A549 (cell line): ENCODE measurements around the gene CADM2. TPM values are rescaled to one million over a fixed set of nuclear protein-coding genes. Genes with fewer than 3 reads are reported as not detected.

Experiments
- ATAC-seq, 2 experiments: fragments of 200-7000 bp in 1 of 2; fragments of >200 bp in 1 of 2; cut with Nextera tagmentation in 1 of 2; cut with Tn5 transposase in 1 of 2; 3 replicates each; pipeline versions ENCODE4 v1.8.0 to v1.9.1; 2018 to 2020; ENCODE audit warnings: mild to moderate bottlenecking in 1 of 2, moderate library complexity in 1 of 2
- CTCF ChIA-PET: fragments of 300-600 bp; sonication (Branson Sonifier 250); formaldehyde crosslinking; extraction: SDS; loops from one replicate; lab custom pipeline; 2021; ENCODE audit warnings: antibody characterized with exemption, inconsistent platforms; lab: Yijun Ruan, JAX
- POLR2A ChIA-PET: fragments of 350-600 bp; formaldehyde crosslinking; extraction: SDS; loops from one replicate; lab custom pipeline; 2021; ENCODE audit warnings: antibody characterized with exemption, inconsistent platforms; lab: Yijun Ruan, JAX
- DNase-seq, 2 experiments: peaks; one replicate each; pipeline versions ENCODE4 v3.0.0 to v3.0.0-alpha.2; 2011 to 2016; ENCODE audit warnings: low read depth in 1 of 2, low spot score in 1 of 2
- FAIRE-seq: peaks from 2 replicates; lab custom pipeline; 2011; peaks lifted over from hg19 to GRCh38; lab: Jason Lieb, UNC
- H3K27ac ChIP-seq, 2 experiments: fragments of >200 bp; sonication (Bioruptor Twin); formaldehyde crosslinking; 3 replicates each; pipeline ENCODE4 v1.5.1; 2016 to 2017
- H3K4me1 ChIP-seq: fragments of >200 bp; sonication (Bioruptor Twin); formaldehyde crosslinking; 3 replicates; pipeline ENCODE4 v1.6.1; 2016
- H3K4me2 ChIP-seq: fragments of >200 bp; sonication (Bioruptor Twin); formaldehyde crosslinking; 3 replicates; pipeline ENCODE4 v1.6.1; 2016
- H3K4me3 ChIP-seq: fragments of >200 bp; sonication (Bioruptor Twin); formaldehyde crosslinking; 3 replicates; pipeline ENCODE4 v1.5.1; 2016
- H3K9me3 ChIP-seq: fragments of >200 bp; sonication (Bioruptor Twin); formaldehyde crosslinking; 3 replicates; pipeline ENCODE4 v1.6.1; 2016
- BCL3 ChIP-seq: fragments of >200 bp; sonication (Bioruptor Twin); formaldehyde crosslinking; IDR thresholded peaks from 3 replicates; pipeline ENCODE4 v1.6.1; 2016
- BHLHE40 ChIP-seq: IDR thresholded peaks from 2 replicates; pipeline ENCODE4 v1.6.1; 2012; ENCODE audit warnings: low read depth, low read length, inconsistent platforms
- CEBPB ChIP-seq, 2 experiments: fragments of >200 bp in 1 of 2; sonication (Bioruptor Twin) in 1 of 2; formaldehyde crosslinking in 1 of 2; IDR thresholded peaks; 2 replicates each; pipeline ENCODE4 v1.6.1; 2012 to 2016
- CHD4 ChIP-seq: fragments of 200-600 bp; sonication (generic); IDR thresholded peaks from 2 replicates; pipeline ENCODE4 v1.6.1; 2016; ENCODE audit warnings: antibody characterized with exemption, mild to moderate bottlenecking, borderline replicate concordance
- EHF ChIP-seq: fragments of 250-450 bp; sonication (Bioruptor Pico); IDR thresholded peaks from 2 replicates; pipeline ENCODE4 v1.5.0; 2020; ENCODE audit warnings: mild to moderate bottlenecking
- EHMT2 ChIP-seq: fragments of 200-600 bp; sonication (generic); IDR thresholded peaks from 2 replicates; pipeline ENCODE4 v1.6.1; 2016; ENCODE audit warnings: antibody characterized with exemption, low read depth, mild to moderate bottlenecking, moderate library complexity
- EP300 ChIP-seq, 2 experiments: fragments of >200 bp; sonication (Bioruptor Twin); formaldehyde crosslinking; IDR thresholded peaks; 2 replicates in 1 of 2; 3 replicates in 1 of 2; pipeline ENCODE4 v1.6.1; 2016 to 2017
- FOSB ChIP-seq: fragments of 250-450 bp; sonication (Bioruptor Pico); IDR thresholded peaks from 2 replicates; pipeline ENCODE4 v1.5.0; 2020; ENCODE audit warnings: mild to moderate bottlenecking, moderate library complexity
- FOXS1 ChIP-seq: fragments of 250-450 bp; sonication (Bioruptor Pico); IDR thresholded peaks from 2 replicates; pipeline ENCODE4 v1.5.0; 2020; ENCODE audit warnings: mild to moderate bottlenecking, moderate library complexity
- HOXB5 ChIP-seq: fragments of 250-450 bp; sonication (Bioruptor Pico); IDR thresholded peaks from 2 replicates; pipeline ENCODE4 v1.5.0; 2020; ENCODE audit warnings: mild to moderate bottlenecking, moderate library complexity
- JUN ChIP-seq, 2 experiments: fragments of >200 bp; sonication (Bioruptor Twin); formaldehyde crosslinking; IDR thresholded peaks; 2 replicates in 1 of 2; 3 replicates in 1 of 2; pipeline ENCODE4 v1.6.1; 2016 to 2017
- JUNB ChIP-seq: fragments of >200 bp; sonication (Bioruptor Twin); formaldehyde crosslinking; IDR thresholded peaks from 2 replicates; pipeline ENCODE4 v1.6.1; 2016
- KDM5A ChIP-seq: fragments of 200-600 bp; sonication (generic); IDR thresholded peaks from 2 replicates; pipeline ENCODE4 v1.6.1; 2016; ENCODE audit warnings: antibody characterized with exemption, mild to moderate bottlenecking
- MAZ ChIP-seq: fragments of 150-350 bp; IDR thresholded peaks from 2 replicates; pipeline ENCODE4 v1.6.1; 2014; ENCODE audit warnings: antibody characterized with exemption, low read depth, low read length, borderline replicate concordance
- NPAS2 ChIP-seq: fragments of 250-450 bp; sonication (Bioruptor Pico); IDR thresholded peaks from 2 replicates; pipeline ENCODE4 v1.8.0; 2022; ENCODE audit warnings: mild to moderate bottlenecking, moderate library complexity, borderline replicate concordance
- POLR2AphosphoS2 ChIP-seq: conservative IDR thresholded peaks from 2 replicates; pipeline ENCODE4 v1.6.1; 2012; ENCODE audit warnings: low read length, improper control_type of control experiment, inconsistent platforms
- RARB ChIP-seq: fragments of 250-450 bp; sonication (Bioruptor Pico); IDR thresholded peaks from 2 replicates; pipeline ENCODE4 v1.8.0; 2021; ENCODE audit warnings: mild to moderate bottlenecking, moderate library complexity
- RCOR1 ChIP-seq: fragments of 150-350 bp; IDR thresholded peaks from 2 replicates; pipeline ENCODE4 v1.6.1; 2014; ENCODE audit warnings: antibody characterized with exemption, low read length, low read depth
- RFX5 ChIP-seq: fragments of 450-650 bp; IDR thresholded peaks from 2 replicates; pipeline ENCODE4 v1.7.1; 2014; ENCODE audit warnings: antibody characterized with exemption, mild to moderate bottlenecking, moderate library complexity
- RNF2 ChIP-seq: fragments of 200-600 bp; sonication (generic); IDR thresholded peaks from 2 replicates; pipeline ENCODE4 v1.6.1; 2016; ENCODE audit warnings: low read depth, mild to moderate bottlenecking, antibody characterized with exemption, moderate library complexity, borderline replicate concordance
- TFCP2L1 ChIP-seq: fragments of 250-450 bp; sonication (Bioruptor Pico); IDR thresholded peaks from 2 replicates; pipeline ENCODE4 v1.5.0; 2021; ENCODE audit warnings: mild to moderate bottlenecking
- ZC3H11A ChIP-seq: fragments of 450-650 bp; IDR thresholded peaks from 2 replicates; pipeline ENCODE4 v1.6.1; 2014; ENCODE audit warnings: antibody characterized with exemption, mild to moderate bottlenecking
- ZSCAN20 ChIP-seq: fragments of 250-450 bp; sonication (Bioruptor Pico); IDR thresholded peaks from 2 replicates; pipeline ENCODE4 v1.8.0; 2022; ENCODE audit warnings: mild to moderate bottlenecking, moderate library complexity
- WGBS: methylation state at CpG from one replicate; pipeline ENCODE4 v1.1.6; 2017; ENCODE audit errors: missing lambda C conversion rate; 5-methylcytosine and 5-hydroxymethylcytosine counted together
- polyA plus RNA-seq, 4 experiments: library from polyadenylated mRNA; depleted of rRNA in 3 of 4; stranded (reverse); fragments of >200 nt; fragmentation: RNase III in 1 of 4; extraction: RNeasy Plus Mini Kit Qiagen cat#74134 plus additional on column Dnase treatment in 1 of 4; gene quantifications; 2 replicates in 3 of 4; 3 replicates in 1 of 4; pipeline ENCODE4 v1.2.3, GENCODE V29; 2011 to 2017
- TF ChIP-seq, protein P1 (sequence below): IDR thresholded peaks from 2 replicates; pipeline ENCODE4 v1.6.1; 2012
- TF ChIP-seq, protein P2 (sequence below): fragments of 150-350 bp; IDR thresholded peaks from 2 replicates; pipeline ENCODE4 v1.6.1; 2014; ENCODE audit warnings: low read depth, mild to moderate bottlenecking, low read length

The CADM2 gene
- polyA plus RNA-seq, 2 of the 4 experiments (the other 2 are of a cell fraction) = 0.05 to 0.71 TPM

DNA sequence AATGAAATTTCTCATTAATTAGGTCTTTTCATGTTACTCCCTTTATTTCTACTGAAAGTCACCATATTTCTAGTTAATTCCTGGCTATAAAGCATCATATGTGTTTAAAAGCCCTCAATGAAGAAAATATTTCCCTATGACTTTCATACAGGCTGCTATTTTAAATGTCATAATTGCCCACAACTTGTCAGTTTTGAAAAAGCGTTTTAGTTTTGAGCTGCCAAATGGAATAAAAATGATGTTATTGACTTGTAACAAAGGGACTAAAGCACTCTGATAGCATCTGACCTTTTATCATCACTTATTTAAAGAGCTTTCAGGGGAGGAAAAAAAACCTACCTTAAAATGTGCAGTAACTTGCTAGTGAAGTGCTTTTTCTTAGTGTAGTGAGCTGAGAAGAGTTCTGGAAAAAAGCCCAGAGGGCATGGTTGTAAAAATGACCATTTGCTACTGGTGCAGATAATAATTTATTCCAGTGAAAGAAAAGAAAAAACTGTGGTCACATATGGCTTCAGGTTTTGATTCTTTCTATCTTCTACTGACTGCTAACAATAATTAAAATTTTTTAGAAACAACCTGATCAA is 877.2 kb downstream of the CADM2 start:
- H3K4me1 ChIP-seq = no peaks in the 10 kb centered on the region
- 32% methylated on average over 1 of the region's 1 CpG for WGBS

GRCh38 chr3:85837402-85837801 is 878.6 kb downstream of the CADM2 start:
- TF ChIP-seq ZC3H11A (no peak), RNF2 (no peak), BCL3 (no peak), RFX5 (no peak)
- TF ChIP-seq, protein P1, sequence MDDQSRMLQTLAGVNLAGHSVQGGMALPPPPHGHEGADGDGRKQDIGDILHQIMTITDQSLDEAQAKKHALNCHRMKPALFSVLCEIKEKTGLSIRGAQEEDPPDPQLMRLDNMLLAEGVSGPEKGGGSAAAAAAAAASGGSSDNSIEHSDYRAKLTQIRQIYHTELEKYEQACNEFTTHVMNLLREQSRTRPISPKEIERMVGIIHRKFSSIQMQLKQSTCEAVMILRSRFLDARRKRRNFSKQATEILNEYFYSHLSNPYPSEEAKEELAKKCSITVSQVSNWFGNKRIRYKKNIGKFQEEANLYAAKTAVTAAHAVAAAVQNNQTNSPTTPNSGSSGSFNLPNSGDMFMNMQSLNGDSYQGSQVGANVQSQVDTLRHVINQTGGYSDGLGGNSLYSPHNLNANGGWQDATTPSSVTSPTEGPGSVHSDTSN = no peak
- POLR2A ChIA-PET = no interaction called here

More for the DNA sequence above, 877.2 kb downstream of the CADM2 start:
- no peak overlapping the region for H3K27ac ChIP-seq
- H3K4me2 ChIP-seq = no peak overlapping the region
- no peak overlapping the region for H3K4me3 ChIP-seq
- CTCF ChIA-PET = interaction anchor here (0.6 to 1.3 kb wide), 2 partner anchors 9 to 1636 kb away, joined by 3 to 4 read pairs; no protein-coding TSS in a partner anchor
- TF ChIP-seq ZSCAN20 (CRISPR knock-in tag) (no peak), CHD4 (no peak), RNF2 (no peak), POLR2AphosphoS2 (no peak), RFX5 (no peak), EP300 (IDR thresholded peaks at IDR 0.05) (no peak), KDM5A (no peak), JUN (IDR thresholded peaks at IDR 0.05) (no peak)
- no peaks in the 10 kb centered on the region for H3K9me3 ChIP-seq
- DNase-seq (no peak), ATAC-seq (no peak), FAIRE-seq (no peak)
- POLR2A ChIA-PET = no interaction called here

GRCh38 chr3:85838921-85839320 is 880.1 kb downstream of the CADM2 start:
- Histone ChIP-seq H3K4me1 (no peaks in the 10 kb centered on the region), H3K27ac (no peak overlapping the region), H3K4me3 (no peak overlapping the region), H3K9me3 (no peaks in the 10 kb centered on the region), H3K4me2 (no peak overlapping the region)
- FAIRE-seq = no peak
- TF ChIP-seq ZC3H11A (no peak), JUN (IDR thresholded peaks at IDR 0.05) (no peak), MAZ (no peak), FOXS1 (CRISPR knock-in tag) (no peak), JUNB (no peak), NPAS2 (CRISPR knock-in tag) (no peak), RCOR1 (no peak)
- no peak for DNase-seq
- ChIA-PET POLR2A (no interaction called here), CTCF (no interaction called here)
- 12% methylated on average over 1 of the region's 1 CpG for WGBS
- ATAC-seq = no peak

More at GRCh38 chr3:85837402-85837801, 878.6 kb downstream of the CADM2 start:
- H3K4me1 ChIP-seq = no peaks in the 10 kb centered on the region
- ATAC-seq (no peak), DNase-seq (no peak), FAIRE-seq (no peak)
- whole genome bisulfite sequencing = 38% methylated on average over 3 of the region's 3 CpGs
- CTCF ChIA-PET = no interaction called here
- H3K9me3 ChIP-seq = no peaks in the 10 kb centered on the region
- H3K4me2 ChIP-seq = no peak overlapping the region
- no peak overlapping the region for H3K4me3 ChIP-seq
- H3K27ac ChIP-seq = no peak overlapping the region

DNA sequence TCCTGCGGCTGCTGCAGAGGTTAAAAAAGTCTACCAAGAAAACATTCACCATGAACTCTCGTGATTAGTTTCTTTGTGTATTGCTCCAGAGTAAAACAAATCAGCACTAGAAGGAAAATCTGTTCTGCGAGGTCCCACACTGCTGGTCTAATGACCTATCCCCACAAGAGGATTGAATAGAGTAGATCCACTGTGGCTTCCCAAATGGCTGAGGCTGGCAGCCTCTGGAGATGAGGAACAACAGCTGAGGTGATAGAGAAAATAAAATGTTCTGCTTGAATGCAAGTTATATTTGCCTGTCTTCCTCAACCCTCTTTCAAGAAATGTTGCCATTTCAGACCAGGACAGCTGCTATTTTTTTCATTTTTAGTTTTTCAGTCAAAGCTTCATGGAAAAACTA is 883.3 kb downstream of the CADM2 start:
- H3K27ac ChIP-seq = no peak overlapping the region
- DNase-seq (no peak), ATAC-seq (no peak), FAIRE-seq (no peak)
- H3K4me3 ChIP-seq = no peak overlapping the region
- 48% methylated on average over 3 of the region's 3 CpGs for WGBS
- ChIA-PET POLR2A (no interaction called here), CTCF (no interaction called here)
- H3K4me1 ChIP-seq = no peaks in the 10 kb centered on the region
- H3K9me3 ChIP-seq = no peaks in the 10 kb centered on the region
- H3K4me2 ChIP-seq = no peak overlapping the region
- TF ChIP-seq TFCP2L1 (no peak), MAZ (no peak), CEBPB (IDR thresholded peaks at IDR 0.05) (no peak), FOSB (CRISPR knock-in tag) (no peak), ZC3H11A (no peak), RFX5 (no peak), RCOR1 (no peak), FOXS1 (CRISPR knock-in tag) (no peak), BHLHE40 (no peak), EHMT2 (no peak), BCL3 (no peak), EHF (CRISPR knock-in tag) (no peak), RARB (CRISPR knock-in tag) (no peak), HOXB5 (CRISPR knock-in tag) (no peak), POLR2AphosphoS2 (no peak)
- TF ChIP-seq, protein P2, sequence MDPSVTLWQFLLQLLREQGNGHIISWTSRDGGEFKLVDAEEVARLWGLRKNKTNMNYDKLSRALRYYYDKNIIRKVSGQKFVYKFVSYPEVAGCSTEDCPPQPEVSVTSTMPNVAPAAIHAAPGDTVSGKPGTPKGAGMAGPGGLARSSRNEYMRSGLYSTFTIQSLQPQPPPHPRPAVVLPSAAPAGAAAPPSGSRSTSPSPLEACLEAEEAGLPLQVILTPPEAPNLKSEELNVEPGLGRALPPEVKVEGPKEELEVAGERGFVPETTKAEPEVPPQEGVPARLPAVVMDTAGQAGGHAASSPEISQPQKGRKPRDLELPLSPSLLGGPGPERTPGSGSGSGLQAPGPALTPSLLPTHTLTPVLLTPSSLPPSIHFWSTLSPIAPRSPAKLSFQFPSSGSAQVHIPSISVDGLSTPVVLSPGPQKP = no peak
